AG04450 (cell line): Measurements from ENCODE around the gene PLXND1. TPM values are rescaled to one million over a fixed set of nuclear protein-coding genes. Genes with fewer than 3 reads are reported as not detected.

ENCODE experiments used
- CTCF ChIA-PET: fragments of 300-600, 350-600 bp; formaldehyde crosslinking; extraction: SDS; loops from one replicate; lab custom pipeline; 2022; ENCODE audit warnings: antibody characterized with exemption, inconsistent platforms; lab: Charles Lee
- POLR2A ChIA-PET: fragments of 350-600 bp; formaldehyde crosslinking; extraction: SDS; loops from one replicate; lab custom pipeline; 2021; ENCODE audit warnings: antibody characterized with exemption, inconsistent platforms; lab: Yijun Ruan, JAX
- DNase-seq: peaks from one replicate; pipeline ENCODE4 v3.0.0-alpha.2; 2011; ENCODE audit warnings: low read depth, low spot score
- H3K27ac ChIP-seq: one replicate; pipeline ENCODE4 v1.5.1; 2012; ENCODE audit warnings: low read depth, low read length, control low read depth
- H3K27me3 ChIP-seq: one replicate; pipeline ENCODE4 v1.6.0; 2012; ENCODE audit warnings: low read length; ENCODE audit not compliant: control insufficient read depth, insufficient read depth
- H3K4me3 ChIP-seq: 2 replicates; pipeline ENCODE4 v1.5.1; 2011; ENCODE audit warnings: mild to moderate bottlenecking, low read depth, low read length, control low read depth
- H3K9me3 ChIP-seq: 2 replicates; pipeline ENCODE4 v1.5.1; 2012; ENCODE audit warnings: low read length; ENCODE audit not compliant: control insufficient read depth, insufficient read depth
- polyA plus RNA-seq: library from polyadenylated mRNA; depleted of rRNA; stranded (reverse); fragments of >200 nt; gene quantifications from 2 replicates; pipeline ENCODE4 v1.2.3, GENCODE V29; 2011
- TF ChIP-seq, protein P1 (sequence below): IDR thresholded peaks from 2 replicates; pipeline ENCODE4 v1.5.1; 2011; ENCODE audit warnings: low read depth, low read length, control low read depth, inconsistent platforms

Gene PLXND1
- polyA plus RNA-seq, 1 experiment: 37.1 TPM

DNA sequence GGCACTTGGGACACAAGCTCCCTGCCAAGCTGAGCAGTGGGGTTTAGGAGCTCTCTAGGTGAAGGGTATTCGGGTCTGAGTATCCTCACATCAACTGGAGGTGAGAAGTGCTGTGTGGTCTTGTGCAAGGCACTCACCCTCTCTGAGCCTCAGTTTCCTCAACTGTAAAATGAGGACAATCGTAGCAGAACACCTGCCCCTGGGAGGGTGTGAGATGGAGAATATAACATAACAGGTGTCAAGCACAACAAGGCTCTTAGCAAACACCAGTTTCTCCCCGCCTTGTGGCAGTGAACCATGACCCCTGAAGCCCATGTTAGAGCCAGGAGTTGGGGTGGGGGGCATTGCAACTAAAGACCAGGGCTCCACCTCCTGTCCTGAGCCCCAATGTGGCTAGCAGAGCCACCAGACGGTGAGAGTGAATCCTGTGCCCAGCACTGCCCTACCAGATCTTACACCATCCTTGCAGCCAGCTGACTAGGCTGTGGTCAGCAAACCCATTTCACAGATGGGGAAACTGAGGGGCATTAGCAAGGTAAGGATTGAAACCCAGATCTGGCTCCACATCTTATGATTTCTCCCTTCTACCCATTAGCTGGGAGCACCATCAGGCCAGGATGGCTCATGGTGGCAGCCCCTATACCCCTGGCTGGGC is 2.6 kb upstream of the PLXND1 start:
- no peaks in the 10 kb centered on the region for H3K27me3 ChIP-seq
- TF ChIP-seq, protein P1, sequence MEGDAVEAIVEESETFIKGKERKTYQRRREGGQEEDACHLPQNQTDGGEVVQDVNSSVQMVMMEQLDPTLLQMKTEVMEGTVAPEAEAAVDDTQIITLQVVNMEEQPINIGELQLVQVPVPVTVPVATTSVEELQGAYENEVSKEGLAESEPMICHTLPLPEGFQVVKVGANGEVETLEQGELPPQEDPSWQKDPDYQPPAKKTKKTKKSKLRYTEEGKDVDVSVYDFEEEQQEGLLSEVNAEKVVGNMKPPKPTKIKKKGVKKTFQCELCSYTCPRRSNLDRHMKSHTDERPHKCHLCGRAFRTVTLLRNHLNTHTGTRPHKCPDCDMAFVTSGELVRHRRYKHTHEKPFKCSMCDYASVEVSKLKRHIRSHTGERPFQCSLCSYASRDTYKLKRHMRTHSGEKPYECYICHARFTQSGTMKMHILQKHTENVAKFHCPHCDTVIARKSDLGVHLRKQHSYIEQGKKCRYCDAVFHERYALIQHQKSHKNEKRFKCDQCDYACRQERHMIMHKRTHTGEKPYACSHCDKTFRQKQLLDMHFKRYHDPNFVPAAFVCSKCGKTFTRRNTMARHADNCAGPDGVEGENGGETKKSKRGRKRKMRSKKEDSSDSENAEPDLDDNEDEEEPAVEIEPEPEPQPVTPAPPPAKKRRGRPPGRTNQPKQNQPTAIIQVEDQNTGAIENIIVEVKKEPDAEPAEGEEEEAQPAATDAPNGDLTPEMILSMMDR: no peak
- POLR2A ChIA-PET: no interaction called here
- H3K9me3 ChIP-seq: peaks cover 3% of the 10 kb centered on the region; the same call in 1 of the 2 replicates
- CTCF ChIA-PET: interaction anchor here (0.7 to 1.6 kb wide), 3 partner anchors 117 to 235 kb away, joined by 3 to 6 read pairs (median 3); no protein-coding TSS in a partner anchor
- H3K4me3 ChIP-seq: no peak overlapping the region
- no peak overlapping the region for H3K27ac ChIP-seq
- no peak for DNase-seq

DNA sequence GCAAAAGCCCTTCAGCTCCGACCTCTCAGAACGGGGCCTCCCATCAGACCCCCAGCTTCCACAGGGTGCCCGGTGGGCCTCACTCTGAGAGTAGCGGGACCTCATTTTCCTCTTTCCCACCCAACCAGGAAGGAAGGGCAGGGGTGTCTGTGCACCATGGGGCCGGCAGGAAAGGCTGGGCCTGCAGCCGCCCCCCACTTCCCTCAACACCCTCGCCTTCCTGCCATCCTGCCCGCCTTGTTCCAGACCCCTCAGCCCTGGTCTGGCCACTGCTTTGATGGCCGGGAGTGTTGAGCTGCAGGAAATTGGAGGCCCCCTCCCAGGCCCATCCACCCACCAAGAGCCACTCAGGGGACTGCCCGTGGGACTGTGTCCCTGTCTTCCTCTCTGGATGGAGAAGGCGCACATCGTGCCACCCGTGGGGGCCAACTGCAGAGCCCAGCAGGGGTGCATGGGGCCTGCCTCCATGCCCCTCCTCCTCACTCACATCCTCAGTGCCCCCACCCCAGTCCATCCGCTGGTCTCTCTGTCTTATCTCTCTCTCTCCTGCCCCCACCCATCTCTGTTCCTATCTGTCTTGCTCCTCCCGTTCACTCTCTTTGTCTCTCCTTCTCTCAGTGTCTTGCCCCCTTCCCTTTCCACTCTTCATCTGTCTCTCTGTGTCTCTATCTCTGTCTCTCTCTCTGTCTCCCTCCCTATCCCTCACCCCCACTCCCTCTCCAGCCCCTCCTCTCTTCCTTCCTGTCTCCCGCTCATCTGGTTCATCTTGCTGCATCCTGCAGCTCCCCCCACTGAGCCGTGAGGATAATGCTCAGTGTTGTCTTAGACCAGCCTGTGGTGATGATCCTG is 1.8 kb upstream of the PLXND1 start:
- CTCF ChIA-PET: interaction anchor here (0.7 to 1.6 kb wide), 3 partner anchors 116 to 234 kb away, joined by 3 to 6 read pairs (median 3); no protein-coding TSS in a partner anchor
- POLR2A ChIA-PET: no interaction called here
- no peak overlapping the region for H3K4me3 ChIP-seq
- TF ChIP-seq, protein P1: no peak
- H3K9me3 ChIP-seq: peaks cover 3% of the 10 kb centered on the region; the same call in 1 of the 2 replicates
- no peaks in the 10 kb centered on the region for H3K27me3 ChIP-seq
- no peak overlapping the region for H3K27ac ChIP-seq
- DNase-seq: no peak

DNA sequence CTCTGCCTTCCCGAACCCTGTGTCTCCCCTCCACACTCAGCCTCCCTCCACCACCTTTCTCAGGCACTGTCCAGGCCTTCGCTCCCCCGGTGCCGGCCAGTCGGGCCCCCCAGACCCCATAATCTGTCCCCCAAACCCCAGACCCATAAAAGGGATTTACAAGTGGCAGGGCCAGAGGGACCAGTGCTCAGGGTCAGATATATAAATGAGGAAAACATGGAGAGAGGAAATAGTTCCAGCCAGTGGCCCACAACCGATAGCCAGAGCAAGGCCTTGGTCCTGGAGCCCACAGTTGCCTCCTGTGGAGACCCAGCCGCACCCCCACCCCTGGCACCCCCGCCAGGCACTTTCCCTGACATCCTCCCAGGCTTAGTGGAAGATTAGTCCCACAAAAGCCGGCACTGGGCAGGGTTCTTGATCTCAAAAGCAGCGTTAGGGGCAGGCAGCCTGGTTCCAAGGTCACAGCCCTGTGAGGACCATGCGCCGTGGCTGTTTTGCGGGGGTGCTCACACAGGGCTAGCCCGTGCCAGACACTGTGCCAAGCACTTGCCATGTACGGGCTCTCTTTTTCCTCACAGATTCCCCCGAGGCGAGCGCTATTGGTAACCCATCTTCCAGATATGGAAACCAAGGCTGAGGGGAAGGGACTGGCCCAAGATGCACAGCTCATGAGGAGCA is 1.1 kb upstream of the PLXND1 start:
- TF ChIP-seq, protein P1: no peak
- CTCF ChIA-PET: no interaction called here
- POLR2A ChIA-PET: no interaction called here
- Histone ChIP-seq H3K9me3 (peaks cover 3% of the 10 kb centered on the region; the same call in 1 of the 2 replicates), H3K27me3 (no peaks in the 10 kb centered on the region), H3K4me3 (peak overlapping the region; percentile 55), H3K27ac (no peak overlapping the region)
- no peak for DNase-seq

DNA sequence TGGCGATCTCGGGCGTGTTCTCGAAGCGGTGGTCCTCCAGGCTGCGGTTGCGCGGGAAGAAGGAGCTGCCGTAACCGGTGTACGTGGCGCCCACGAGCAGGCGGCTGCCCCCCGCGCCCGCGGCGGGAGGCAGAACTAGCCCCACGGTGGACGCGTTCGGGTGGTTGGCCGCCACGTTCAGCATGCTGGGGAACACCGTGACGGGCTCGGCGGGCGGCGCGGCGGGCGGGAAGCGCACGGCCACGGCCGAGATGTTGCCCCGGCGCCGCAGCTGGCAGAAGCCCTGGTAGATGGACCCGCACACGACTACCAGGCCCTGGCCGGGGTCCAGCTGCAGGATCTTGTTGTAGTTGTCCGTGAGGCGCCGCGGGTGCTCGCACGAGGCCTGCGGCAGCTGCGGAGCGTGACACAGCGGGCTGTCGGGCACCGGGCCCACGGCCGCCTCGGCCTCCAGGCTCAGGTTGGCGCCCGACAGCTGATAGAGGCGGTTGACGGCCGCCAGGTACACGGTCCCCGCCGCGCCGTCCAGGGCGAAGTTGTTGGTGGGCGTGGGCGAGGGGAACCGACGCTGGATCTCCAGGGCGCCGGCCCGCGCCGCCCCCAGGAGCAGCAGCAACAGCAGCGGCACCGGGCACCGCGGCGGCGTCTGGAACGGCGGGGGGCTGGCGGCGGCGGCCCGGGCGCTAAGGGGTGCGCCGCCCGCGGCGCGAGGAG is 397 bp downstream of the PLXND1 start:
- peaks cover 2% of the 10 kb centered on the region; the same call in 1 of the 2 replicates for H3K9me3 ChIP-seq
- ChIA-PET CTCF (interaction anchor here (1.1 to 1.3 kb wide), 3 partner anchors 10 to 220 kb away, joined by 3 to 5 read pairs (median 3); no protein-coding TSS in a partner anchor), POLR2A (interaction anchor here (1.0 to 1.8 kb wide), 5 partner anchors 10 to 217 kb away, joined by 3 to 18 read pairs (median 4); no protein-coding TSS in a partner anchor)
- H3K4me3 ChIP-seq: peak overlapping the region; percentile 66
- no peak for DNase-seq
- no peaks in the 10 kb centered on the region for H3K27me3 ChIP-seq
- TF ChIP-seq, protein P1: no peak
- H3K27ac ChIP-seq: no peak overlapping the region
